Measurements from ENCODE around the gene HARS1. TPM values are rescaled to one million over a fixed set of nuclear protein-coding genes. Genes with fewer than 3 reads are reported as not detected.
"Not testable (repeated sequence)": the region's sequence is repeated elsewhere in the genome, so short reads cannot be mapped to it uniquely, and the experiment has no call there.

HARS1 gene
- total RNA-seq = 36.9 TPM

- DNase-seq = peak; percentile 84
Observed at GRCh38 chr5:140690941-140691924, at the start of gene HARS1, which contains the start of gene HARS2. Gene HARS1, minus strand, starts transcription at chr5:140691370. Its CDS starts 66 bp downstream, at chr5:140691304. Gene HARS2, plus strand, starts transcription at chr5:140691455. Its CDS starts 194 bp downstream, at chr5:140691649.

GRCh38 chr5:140737486-140737885, 46.3 kb upstream of the HARS1 start:
- DNase-seq = no peak

DNA sequence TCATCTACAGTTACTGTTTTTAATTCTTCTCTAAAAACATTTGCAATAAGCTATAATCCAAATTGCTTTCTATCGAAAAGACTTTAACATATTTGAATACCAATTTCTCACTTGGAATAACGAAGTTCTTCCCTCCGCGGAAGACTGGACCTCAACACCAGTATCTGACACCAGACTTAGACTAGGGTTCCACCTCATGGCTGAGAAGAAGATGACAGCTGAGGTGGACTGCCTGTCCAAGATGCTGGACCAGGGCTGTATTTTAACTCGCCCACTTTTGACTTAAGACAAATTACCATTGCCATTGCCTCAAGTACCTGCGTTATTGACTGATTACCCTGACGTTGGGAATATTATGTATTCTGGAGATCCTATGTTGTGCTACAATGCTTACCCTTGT, 43.2 kb upstream of the HARS1 start:
- DNase-seq = no peak

DNA sequence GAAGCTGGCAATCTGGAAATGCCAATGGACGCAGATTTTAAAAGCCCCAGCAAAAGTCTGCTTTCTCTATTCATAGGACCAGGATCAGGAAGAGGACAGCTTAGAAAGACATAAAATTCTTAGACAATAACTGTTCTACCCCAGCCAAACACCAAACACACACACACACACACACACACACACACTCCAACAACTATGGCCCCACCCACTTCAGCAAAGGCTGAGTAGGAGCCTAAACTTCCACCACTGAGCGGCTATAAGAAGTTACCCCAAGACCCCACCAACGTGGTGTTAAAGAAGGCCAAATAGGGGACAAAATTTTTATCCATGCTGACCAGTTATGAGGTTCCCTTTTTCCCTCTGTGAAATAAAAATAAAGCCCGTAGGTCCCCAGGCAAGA, 41.9 kb upstream of the HARS1 start:
- DNase-seq = no peak

- no peak for DNase-seq
Observed at GRCh38 chr5:140725799-140726471, 34.8 kb upstream of the HARS1 start.

- DNase-seq = not testable (repeated sequence)
Observed at GRCh38 chr5:140721395-140721794, 30.2 kb upstream of the HARS1 start.

- not testable (repeated sequence) for DNase-seq
Observed at GRCh38 chr5:140720738-140721137, 29.6 kb upstream of the HARS1 start.

DNA sequence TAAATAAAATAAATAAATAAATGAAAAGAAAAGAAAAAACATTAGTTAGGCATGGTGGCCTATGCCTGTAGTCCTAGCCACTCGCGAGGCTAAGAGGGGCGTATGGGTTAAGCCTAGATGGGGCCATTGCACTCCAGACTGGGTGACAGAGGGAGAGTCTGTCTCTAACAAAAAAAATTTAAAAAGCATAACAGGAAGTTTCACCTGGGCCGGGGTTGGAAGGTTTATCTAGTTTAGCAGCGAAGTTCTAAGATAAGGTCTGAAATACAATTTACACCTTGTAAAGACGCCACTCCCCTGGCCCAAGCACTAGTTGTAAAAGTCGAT, 27.1 kb upstream of the HARS1 start:
- DNase-seq = no peak

GRCh38 chr5:140716238-140716637, 25.1 kb upstream of the HARS1 start:
- not testable (repeated sequence) for DNase-seq

- DNase-seq = no peak
Observed at GRCh38 chr5:140713562-140714094, 22.5 kb upstream of the HARS1 start.

DNA sequence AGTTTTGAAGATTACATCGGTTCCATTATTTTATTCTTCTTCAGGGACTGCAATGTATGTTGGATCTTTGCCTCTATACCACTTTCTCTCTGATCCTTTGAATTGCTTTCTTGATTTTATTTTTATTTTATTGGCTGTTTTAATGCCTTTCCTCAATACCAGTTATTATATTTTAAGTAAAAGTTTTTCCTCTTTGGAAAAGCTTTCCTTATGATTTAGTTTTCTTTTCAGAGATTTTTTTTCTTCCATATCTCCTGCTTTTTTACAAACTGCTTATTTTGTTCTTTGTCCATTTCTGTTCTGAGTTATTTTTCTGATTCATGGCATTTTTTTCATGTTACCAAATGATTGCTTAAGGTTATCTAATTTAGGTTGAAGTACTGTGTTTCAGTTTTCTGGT, 20.6 kb upstream of the HARS1 start:
- DNase-seq = no peak

GRCh38 chr5:140710899-140711552, 19.9 kb upstream of the HARS1 start:
- DNase-seq = peak; percentile 23

DNA sequence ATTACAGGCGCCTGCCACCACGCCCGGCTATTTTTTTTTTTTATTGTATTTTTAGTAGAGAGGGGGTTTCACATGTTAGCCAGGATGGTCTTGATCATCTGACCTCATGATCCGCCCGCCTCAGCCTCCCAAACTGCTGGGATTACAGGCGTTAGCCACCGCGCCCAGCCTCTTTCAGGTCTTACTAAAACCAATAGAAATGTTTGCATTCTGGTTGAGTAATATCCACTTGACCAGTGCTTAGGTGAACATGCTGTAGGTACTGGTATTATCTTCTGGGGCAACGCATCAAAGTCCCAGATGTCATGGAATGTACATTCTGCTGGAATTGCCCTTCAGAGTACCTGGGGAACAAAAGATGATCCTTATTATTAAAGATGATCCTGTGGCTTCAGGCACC, 17.6 kb upstream of the HARS1 start:
- DNase-seq = not testable (repeated sequence)

DNA sequence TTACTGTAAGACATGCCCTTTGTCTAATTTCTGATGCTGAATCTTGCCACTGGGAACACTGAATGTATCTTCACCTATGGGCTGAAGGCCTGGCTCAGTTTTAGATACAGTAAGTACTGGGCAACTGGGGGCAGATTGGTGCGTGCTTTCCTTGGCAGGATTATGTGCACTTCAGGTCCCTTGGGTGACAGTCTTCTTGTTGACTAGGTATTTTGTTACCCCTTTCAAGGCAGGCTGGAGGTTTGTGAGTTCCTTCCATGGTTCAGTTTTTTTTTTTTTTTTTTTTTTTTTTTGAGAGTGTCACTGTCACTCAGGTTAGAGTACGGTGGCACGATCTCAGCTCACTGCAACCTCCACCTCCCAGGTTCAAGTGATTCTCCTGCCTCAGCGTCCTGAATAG, 16.6 kb upstream of the HARS1 start:
- DNase-seq = no peak

DNA sequence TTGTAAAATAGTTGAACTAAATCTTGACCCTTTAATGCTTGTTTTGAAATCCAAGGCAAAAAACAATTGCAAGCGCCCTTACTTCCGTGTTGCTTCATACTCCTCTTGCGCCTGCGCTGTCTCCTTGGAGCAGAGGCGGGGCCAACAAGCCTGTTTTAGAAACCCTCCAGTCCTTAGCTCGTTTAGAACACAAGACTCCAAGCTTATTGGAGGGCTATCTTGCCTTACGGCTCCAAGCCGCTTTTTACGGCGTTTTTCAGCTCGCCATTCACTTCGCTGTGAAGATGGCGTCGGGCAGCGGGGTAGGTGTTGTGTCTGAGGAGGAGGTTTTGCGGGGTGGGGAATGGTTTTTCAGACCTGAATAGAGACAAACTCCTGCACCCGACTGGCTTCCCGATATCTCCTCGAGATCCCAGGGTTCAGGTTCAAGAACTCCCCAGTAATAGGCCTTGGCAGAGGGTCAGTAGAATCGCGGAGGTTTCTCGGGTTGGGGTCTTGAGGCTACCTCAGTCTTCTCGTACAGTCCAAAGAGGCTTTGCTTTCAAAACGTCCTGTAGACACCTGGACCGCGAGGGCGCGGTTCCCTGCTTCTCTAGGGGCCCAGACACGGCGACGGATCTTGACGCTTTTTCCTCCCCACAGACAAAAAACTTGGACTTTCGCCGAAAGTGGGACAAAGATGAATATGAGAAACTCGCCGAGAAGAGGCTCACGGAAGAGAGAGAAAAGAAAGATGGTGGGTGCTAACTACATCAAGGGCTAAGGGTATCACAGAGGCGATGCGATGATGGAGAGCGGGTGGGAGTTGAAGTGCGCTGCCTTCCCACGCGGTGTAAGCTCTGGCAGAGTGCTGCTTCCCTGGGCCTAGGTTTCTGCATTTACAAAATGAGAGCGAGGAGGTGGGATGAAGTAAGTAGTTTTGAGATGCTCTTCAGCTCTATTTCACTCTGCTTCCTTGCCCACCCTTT, 9.3 kb upstream of the HARS1 start, which contains the start of gene ZMAT2:
TSS of gene ZMAT2 (plus strand) at position 271 of the 968 bp plus-strand sequence. CDS start at position 285, 14 bp downstream.
- DNase-seq = peak; percentile 95

DNA sequence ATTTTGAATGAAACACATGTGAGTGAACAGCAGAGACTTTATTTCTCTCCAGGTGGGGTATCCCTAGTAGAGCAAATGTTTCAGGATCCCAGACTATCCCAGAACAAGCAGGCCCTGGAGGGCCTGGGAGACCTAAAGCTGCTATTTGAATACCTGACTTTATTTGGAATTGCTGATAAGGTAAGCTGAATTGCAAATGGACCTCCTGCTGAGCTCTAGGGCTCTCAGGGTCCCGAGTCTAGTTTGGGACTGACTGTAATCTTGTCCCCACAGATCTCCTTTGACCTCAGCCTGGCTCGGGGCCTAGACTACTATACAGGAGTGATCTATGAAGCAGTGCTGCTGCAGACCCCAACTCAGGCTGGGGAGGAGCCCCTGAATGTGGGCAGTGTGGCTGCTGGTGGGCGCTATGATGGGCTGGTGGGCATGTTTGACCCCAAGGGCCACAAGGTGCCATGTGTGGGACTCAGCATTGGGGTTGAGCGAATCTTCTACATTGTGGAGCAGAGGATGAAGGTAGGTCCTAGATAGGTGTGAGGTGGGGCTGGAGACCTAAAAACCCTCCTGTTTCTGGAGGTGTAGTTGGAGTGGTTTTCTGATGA, 5.8 kb upstream of the HARS1 start:
- no peak for DNase-seq

DNA sequence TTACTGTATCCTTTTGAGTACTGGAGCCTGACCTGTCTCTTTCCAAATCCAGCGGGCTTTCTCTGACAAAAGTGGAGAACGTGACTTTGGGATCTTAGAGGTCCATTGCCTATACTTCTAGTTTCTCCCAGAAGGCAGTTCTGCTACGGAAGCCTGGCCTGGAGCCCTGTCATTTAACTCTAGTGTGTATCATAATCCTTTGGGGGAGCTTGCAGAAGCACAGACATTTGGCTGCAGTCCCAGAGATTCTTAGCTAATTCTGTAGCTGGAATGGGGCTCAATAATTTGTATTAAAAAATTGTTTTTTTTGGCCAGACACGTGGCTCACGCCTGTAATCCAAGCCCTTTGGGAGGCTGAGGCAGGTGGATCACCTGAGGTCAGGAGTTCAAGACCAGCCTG, 3.1 kb upstream of the HARS1 start:
- peak; percentile 4 for DNase-seq

DNA sequence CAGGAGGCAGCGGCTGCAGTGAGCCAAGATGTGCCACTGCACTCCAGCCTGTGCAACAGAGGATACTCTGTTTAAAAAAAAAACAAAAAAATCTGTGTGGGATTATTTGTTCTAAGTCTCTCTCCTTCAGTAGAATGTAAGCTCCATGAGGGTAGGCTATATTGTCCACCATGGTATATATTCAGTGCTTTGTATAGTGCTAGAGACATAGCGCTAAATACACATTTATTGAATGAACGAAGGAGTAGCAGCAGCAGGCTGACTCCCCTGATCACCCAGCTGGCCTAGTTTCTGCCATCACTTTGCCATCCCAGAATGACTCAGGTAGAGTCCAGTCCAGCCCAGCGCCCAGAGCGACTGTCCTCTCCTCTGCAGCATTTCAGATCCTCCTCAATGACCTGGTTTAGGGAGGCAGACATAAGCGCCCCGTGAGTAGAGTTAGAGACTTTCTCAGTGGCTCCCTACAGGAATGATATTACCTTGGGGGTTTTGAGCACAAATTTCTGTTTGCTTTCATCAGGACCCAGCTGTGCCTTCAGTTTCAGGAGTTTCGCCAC, 716 bp downstream of the HARS1 start:
- no peak for DNase-seq

GRCh38 chr5:140678993-140679392, 12.2 kb downstream of the HARS1 start:
- DNase-seq = no peak

DNA sequence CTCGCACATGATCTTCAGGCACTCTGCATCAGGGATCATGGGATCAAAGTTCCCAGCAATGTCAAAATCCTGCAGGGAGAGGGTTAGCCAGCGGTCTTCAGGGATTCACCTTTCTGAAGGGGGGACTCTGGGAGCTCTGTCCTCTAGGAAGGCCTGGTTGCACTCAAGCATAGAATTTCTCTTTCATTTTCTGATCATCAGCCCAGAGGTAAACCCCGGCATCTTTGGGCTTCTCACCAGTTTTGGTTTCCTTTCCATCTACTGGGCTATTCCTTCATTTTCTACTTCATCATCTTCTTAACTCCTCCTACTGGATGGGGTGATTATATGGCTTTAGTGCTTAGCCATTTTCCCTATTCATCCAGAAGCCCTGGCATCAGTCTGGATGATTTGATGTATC, 13.2 kb downstream of the HARS1 start:
- DNase-seq = no peak

Measured in skin of body (tissue), 2 donors.